Forelimb muscle (tissue), 1 donor: ENCODE results near the gene STK24. TPM values are rescaled to one million over a fixed set of nuclear protein-coding genes. Genes with fewer than 3 reads are reported as not detected.

Source experiments
- DNase-seq: peaks from one replicate; pipeline ENCODE4 v3.0.0-alpha.2; 2013; ENCODE audit warnings: low read depth
- polyA plus RNA-seq: library from polyadenylated mRNA; unstranded; fragments of 120-200 nt; gene quantifications from one replicate; pipeline ENCODE4 v1.2.1, GENCODE V29; 2013; ENCODE audit not compliant: insufficient read length

The STK24 gene
- polyA plus RNA-seq, 1 donor = 41.5 TPM

DNA sequence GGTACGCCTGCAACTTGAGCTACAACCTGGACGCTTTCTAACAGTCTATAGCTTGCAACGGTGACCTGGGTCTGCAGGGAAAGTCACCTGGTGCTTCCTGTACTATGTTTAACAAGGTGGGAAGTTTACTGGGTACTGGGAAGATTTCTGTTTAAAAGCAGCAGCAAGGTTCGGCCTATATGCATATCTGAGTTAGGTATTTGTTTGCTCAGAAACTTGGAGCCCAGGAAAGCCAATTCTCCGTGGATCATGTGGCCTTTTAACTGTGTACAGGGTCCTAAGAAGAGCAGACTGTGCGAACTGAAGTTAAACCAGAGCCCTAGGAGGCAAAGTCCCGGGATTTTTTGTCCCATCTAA, 103.1 kb downstream of the STK24 start:
- no peak for DNase-seq

- no peak for DNase-seq
Observed at GRCh38 chr13:98473135-98473787, 103.6 kb downstream of the STK24 start.

- DNase-seq = no peak
Observed at GRCh38 chr13:98471934-98472333, 105.0 kb downstream of the STK24 start.

- no peak for DNase-seq
Observed at GRCh38 chr13:98470920-98471319, 106.0 kb downstream of the STK24 start.

DNA sequence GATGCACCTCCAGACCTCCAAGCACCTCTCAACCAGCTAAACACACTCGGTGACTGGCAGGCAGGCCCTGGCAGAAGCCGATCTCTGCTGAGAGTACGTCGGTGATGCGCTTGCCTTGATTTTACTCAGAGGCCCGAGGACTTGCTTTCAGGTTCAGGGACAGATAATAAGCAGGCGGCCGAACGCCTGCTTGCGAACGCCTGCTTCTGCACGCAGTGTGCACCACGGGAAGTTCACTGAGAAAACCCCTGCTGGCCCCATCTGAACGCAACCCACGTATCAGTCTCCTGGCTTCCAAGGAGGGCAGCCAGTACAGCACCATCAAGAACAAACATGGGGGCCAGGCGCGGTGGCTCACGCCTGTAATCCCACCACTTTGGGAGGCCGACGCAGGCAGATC, 108.0 kb downstream of the STK24 start:
- no peak for DNase-seq

DNA sequence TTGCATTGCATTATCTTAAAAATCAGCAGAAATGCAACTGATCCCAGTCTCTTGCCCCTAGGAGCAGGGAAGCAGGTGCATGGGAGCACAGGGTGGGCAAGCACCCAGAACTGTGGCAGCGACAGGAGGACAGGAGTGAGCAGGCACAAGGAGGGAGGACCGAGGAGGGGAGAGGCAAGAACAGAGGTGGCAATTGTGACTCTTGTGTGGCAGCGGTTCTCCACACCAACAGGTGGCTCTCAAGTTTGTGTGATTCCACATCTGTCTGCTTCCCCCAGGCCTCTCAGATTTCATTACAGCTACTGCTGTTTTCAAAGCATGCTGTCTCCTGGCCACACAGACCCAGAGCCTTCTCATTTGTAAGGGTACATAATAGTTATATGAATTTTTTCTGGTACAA, 108.5 kb downstream of the STK24 start:
- DNase-seq = no peak

- no peak for DNase-seq
Observed at GRCh38 chr13:98467263-98467985, 109.5 kb downstream of the STK24 start.

DNA sequence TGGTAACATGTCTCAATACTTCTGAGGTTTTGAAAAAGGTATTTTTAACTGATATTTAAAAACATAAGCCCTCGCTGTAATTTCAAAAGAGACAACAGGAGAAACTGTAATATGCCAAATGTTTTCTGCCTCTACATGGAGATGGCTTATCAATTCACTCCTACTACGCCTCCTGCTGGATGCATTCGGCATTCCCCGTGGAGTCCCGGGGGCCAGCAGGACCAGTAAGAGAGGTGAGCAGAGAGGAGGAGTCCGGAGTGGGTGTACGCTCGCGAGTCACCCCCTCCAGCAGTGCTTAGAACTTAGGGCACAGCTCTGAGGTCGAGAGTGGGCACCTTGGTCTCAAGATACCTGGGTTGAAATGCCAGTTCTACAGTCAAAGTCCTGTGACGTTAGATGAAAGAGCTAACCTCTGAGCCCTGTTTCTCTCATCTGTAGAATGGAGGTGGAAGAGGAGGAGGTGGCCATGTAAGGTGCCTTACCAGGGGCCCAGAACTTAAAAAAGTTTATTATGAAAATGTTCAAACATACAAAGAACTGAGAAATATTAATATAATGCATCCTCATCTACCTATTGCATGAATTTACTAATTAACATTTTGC, 110.2 kb downstream of the STK24 start:
- no peak for DNase-seq

DNA sequence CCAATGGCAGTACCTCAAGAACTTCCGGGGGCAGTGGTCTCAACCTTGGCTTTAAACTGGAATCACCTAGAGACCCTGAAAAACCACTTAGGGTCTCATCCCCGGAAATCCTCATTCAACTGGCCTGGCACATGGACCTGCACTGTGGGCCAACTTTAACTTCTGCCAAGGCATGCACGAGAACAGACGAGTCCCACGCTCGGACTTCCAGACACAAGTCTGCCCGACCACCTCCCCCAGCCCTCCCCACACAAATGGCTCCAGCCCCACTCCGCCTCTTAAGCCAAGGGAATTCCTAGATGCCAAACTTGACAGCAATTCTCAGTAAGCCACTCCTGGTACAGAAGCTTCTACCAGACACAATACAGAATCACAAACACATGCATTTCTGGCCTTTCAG, 114.0 kb downstream of the STK24 start:
- no peak for DNase-seq

- no peak for DNase-seq
Observed at GRCh38 chr13:98462241-98462882, 114.5 kb downstream of the STK24 start.

DNA sequence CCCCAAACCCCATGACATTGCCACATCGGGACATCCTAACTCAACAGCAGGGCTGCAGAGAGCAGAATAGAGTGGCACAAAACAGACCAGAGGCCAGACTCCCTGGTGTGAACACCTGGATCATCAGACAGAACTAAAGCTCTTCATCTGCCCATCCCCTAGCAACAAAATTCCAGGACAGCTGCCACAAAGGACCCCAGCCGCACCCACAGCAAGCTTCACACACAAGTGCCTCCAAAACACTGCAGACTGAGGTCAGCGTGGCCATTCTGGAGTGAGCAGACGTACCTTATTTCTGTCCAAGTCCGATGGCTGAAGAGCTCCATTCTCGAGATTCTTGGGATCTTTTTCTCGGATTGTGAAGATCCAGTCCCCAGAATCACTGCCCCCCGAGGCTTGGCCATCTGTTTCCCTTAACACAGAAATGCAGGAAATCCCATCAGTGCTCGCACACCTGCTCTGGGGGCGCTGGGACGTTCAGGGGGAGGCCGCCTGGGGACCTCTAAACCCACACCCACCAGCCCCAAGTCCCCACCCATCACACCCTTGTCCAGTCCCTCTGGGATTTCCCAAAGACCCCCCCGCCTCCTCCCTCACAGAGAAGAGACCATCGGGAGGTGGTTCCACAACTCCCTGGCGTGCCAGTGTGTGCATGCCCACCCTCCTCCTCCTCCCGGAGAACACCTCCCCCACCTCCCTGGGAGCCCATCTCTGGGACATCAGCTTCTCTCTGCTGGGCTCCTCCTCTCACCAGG, 115.2 kb downstream of the STK24 start:
- no peak for DNase-seq

DNA sequence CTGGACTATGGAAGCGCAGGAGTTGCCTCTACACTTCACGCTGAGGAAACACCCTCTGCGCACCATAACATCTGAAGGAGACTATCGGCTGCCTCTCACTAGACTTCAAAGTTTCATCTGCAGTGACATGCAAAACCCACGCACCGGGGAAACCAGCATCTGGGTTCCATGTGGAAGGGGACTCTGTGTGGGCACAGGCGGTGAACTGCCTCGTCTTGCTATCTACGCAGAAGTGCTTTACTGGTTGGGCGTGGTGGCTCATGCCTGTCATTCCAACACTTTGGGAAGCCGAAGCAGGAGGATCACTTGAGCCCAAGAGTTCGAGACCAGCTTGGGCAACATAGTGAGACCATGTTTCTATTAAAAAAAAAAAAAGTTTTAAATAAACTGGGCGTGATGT, 116.4 kb downstream of the STK24 start:
- DNase-seq = no peak

DNA sequence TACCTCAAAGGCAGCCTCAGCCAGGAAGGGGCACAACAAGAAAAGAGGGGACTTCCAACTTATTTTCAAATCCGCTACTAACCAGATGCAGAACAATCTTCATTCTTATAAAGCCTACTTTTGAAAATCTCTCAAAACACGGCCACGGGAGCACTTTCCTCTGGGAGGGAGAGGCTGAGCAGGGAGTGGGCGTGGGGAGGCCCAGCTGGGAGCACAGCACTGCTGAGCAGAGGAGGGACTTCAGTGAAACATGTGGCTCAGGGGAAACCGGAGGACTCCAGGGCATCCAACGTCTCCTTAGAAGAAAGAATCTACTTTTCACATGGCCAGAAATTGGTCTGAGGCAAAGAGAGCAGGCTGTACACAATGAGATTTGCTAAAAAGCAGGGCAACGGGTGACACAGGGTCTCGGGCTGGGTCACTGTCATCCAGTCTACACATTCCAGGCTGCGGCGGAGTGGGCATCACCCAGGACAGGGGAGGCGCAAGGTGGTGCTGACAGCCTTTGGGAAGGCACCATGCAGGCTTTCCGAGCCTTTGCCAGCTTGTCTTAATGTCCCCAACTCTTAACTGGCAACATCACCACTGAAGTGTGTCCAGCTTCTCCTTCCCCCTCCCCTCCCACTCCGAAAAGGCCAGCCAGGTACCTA, 117.1 kb downstream of the STK24 start:
- no peak for DNase-seq

DNA sequence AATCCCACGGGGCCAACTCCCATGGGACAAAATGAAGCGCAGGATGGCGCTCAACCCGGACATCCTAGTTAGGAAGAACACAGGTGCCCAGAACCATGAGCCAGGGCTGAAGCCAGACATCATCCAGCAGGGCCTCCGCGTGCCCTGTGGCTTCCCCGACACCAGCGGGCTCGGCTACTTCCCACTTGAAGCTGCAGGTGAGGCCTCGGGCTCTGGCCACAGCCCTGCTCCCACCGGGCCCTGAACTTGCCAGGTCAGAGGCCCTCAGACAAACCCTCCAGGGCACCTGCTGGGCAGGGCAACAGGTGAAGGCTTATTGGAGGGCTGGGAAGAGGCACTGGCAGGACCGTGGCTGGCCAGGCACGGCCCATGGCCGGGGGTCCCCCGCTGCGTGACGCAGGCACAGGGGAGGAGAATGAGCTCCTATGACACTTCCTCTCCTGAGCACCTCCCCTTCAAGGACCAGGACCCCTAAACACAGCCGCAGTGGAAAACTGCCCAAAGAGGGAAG, 117.7 kb downstream of the STK24 start:
- no peak for DNase-seq

GRCh38 chr13:98458431-98458830, 118.5 kb downstream of the STK24 start:
- DNase-seq = no peak

DNA sequence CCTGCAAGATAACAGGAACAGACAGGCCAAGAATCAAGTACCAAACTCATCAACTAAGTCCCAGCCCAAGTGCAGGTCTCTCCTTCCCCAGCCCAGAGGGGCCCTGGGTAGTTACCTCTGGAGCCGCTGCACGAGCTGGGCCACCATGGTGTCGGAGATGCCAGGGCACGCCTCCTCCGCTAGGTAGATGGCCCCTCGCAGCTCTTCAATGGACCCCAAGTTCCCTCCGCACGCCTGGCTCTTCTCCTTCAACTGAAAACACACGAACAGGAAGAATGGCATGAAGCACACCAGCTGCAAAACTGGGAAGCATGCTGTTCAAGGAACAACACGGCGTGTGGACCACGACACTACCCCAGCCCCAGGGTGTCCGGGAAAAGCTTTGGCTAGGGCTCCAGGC, 119.9 kb downstream of the STK24 start:
- DNase-seq = no peak

DNA sequence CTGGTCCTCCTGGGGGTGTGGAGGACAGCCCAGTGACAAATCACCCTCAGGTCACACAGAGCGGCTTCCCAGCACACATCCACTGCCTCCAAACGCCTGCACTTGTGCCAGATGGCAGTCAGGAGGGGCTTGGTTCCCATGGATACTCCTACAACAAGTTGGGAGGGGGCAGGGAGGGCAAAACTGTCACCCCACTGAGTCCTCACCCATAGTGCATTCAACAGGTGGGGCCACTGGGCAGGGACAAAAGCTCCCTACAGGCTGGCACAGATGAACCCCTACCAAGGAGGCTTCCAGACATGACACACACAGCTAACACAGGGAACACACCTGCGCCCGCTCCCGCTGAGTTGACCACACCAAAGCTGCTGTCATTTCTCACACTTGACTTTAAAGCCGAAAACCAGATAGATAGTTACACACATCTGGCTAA, 120.5 kb downstream of the STK24 start:
- DNase-seq = no peak

DNA sequence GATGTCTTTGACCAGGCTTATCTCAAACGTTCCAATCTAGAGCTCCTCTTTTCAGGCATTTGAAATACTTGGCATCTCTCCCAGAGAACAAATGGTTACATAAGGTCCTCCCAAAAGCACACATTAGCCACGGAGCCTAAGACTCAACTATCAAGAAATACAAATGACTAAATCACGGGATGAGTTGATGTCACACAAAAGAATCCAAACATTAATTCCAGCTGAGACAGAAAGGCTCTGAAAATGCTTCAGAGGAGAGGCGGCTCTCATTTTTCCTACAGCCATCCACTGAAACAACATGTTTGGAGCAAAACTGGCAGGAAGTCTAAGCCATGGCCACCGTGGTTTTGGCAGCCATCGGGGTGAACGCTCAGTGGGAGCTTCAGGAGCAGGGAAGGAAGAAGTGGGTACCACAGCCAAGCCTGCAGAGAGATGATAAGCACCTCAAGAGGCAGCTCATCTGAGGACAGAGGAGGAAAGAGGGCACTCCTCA, 122.5 kb downstream of the STK24 start:
- peak; percentile 45 for DNase-seq

DNA sequence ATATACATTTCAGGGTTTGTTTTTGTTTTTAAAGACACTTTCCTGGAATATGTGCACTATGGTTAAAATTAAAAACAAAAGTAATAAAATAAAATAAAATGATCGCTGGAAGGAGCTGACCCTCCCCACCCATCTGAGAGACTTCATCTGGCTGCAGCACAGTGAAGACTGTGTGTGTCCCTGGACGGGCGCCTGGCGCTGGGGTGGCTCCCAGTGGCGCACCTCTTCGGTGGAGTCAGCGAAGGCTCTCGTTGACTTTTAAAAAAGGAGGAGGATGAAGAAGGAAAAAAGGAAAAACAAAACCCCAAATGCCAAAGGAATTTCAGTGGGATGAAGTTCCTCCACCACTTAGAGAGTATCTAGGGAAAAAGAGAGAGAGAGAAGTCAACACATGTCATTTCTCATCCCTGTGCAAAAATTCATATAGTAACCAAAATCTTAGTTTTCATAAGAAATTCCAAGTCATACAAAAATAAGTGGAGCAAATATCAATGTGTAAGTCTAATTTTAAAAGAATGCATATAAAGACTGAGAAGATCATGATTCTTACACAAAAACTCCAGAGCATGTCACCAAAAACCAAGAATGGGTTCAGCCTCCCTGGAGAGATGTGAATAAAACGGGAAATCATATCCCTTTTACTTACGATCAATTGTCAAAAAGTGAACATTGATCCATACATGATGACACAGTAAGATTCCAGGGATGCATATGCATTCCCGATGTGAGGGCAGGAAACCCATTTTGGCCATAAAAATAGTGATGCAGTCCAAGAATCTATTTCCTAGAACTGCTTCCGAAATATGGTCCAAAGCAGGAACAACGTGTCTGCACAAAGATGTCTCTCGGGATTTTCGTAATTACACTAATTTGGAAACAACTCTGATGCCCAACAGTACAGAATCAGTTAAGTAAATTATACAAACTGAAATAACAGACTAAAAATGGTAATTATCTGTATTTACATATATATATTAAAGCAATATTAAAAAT, 123.8 kb downstream of the STK24 start:
- no peak for DNase-seq
